IMR-90 (cell line): Measurements from ENCODE around the gene ZDHHC14. TPM values are rescaled to one million over a fixed set of nuclear protein-coding genes. Genes with fewer than 3 reads are reported as not detected.

ENCODE experiments used
- ATAC-seq: fragments of 200-7000 bp; cut with Tn5 transposase; 2 replicates; pipeline ENCODE4 v1.9.1; 2020; ENCODE audit warnings: low read depth, mild to moderate bottlenecking, moderate library complexity
- BruUV-seq: library from RNA; stranded (reverse); fragments of 400-500 nt; replicated peaks from 2 replicates; lab custom pipeline; 2021; lab: Mats Ljungman, UMichigan
- CTCF ChIA-PET: fragments of 300-600 bp; formaldehyde crosslinking; extraction: SDS; loops from one replicate; lab custom pipeline; 2021; ENCODE audit warnings: antibody characterized with exemption; lab: Yijun Ruan, JAX
- POLR2A ChIA-PET: fragments of 300-600 bp; sonication (Branson Sonifier 250); formaldehyde crosslinking; loops from one replicate; lab custom pipeline; 2022; ENCODE audit warnings: antibody characterized with exemption; ENCODE audit not compliant: unreplicated experiment; lab: Charles Lee
- DNase-seq: peaks from one replicate; pipeline ENCODE4 v3.0.0; 2013
- H2AFZ ChIP-seq: replicated peaks from 2 replicates; pipeline ENCODE3; 2013; ENCODE audit warnings: low read length, mild to moderate bottlenecking; ENCODE audit not compliant: poor library complexity
- H2AK5ac ChIP-seq: 2 replicates; pipeline ENCODE4 v1.6.1; 2013; ENCODE audit warnings: low read depth, low read length, inconsistent platforms
- H2AK9ac ChIP-seq: replicated peaks from 2 replicates; pipeline ENCODE3; 2013; ENCODE audit warnings: mild to moderate bottlenecking, low read depth, low read length, moderate library complexity; ENCODE audit not compliant: poor library complexity
- H2BK120ac ChIP-seq: 2 replicates; pipeline ENCODE4 v1.6.1; 2013; ENCODE audit warnings: low read depth, low read length, inconsistent platforms
- H2BK15ac ChIP-seq: 3 replicates; pipeline ENCODE4 v1.6.1; 2013; ENCODE audit warnings: low read depth, low read length, inconsistent platforms
- H2BK20ac ChIP-seq: 2 replicates; pipeline ENCODE4 v1.6.1; 2013; ENCODE audit warnings: low read depth, mild to moderate bottlenecking, inconsistent platforms, low read length, moderate library complexity
- H2BK5ac ChIP-seq: 2 replicates; pipeline ENCODE4 v1.6.1; 2013; ENCODE audit warnings: mild to moderate bottlenecking, low read depth, low read length, inconsistent platforms; ENCODE audit not compliant: poor library complexity, severe bottlenecking
- H3K14ac ChIP-seq: replicated peaks from 2 replicates; pipeline ENCODE4 v1.6.1; 2013; ENCODE audit warnings: low read depth, low read length, inconsistent platforms
- H3K18ac ChIP-seq: 2 replicates; pipeline ENCODE4 v1.6.1; 2013; ENCODE audit warnings: low read depth, low read length, control low read depth
- H3K23ac ChIP-seq: 2 replicates; pipeline ENCODE4 v1.6.1; 2013; ENCODE audit warnings: low read depth, low read length, inconsistent platforms
- H3K27ac ChIP-seq: 2 replicates; pipeline ENCODE4 v1.5.1; 2013; ENCODE audit warnings: mild to moderate bottlenecking, control low read depth, low read length; ENCODE audit not compliant: insufficient read depth
- H3K27me3 ChIP-seq: 2 replicates; pipeline ENCODE4 v1.6.1; 2013; ENCODE audit warnings: low read length; ENCODE audit not compliant: control insufficient read depth, insufficient read depth
- H3K36me3 ChIP-seq: 2 replicates; pipeline ENCODE4 v1.6.1; 2013; ENCODE audit warnings: low read length, mixed read lengths; ENCODE audit not compliant: control insufficient read depth, insufficient read depth
- H3K4ac ChIP-seq: 2 replicates; pipeline ENCODE4 v1.6.1; 2013; ENCODE audit warnings: low read depth, low read length, inconsistent platforms
- H3K4me1 ChIP-seq: 2 replicates; pipeline ENCODE4 v1.6.1; 2013; ENCODE audit warnings: low read length, mixed read lengths; ENCODE audit not compliant: control insufficient read depth, insufficient read depth
- H3K4me2 ChIP-seq: 2 replicates; pipeline ENCODE4 v1.6.1; 2013; ENCODE audit warnings: low read depth, mild to moderate bottlenecking, control low read depth, low read length, moderate library complexity
- H3K4me3 ChIP-seq: 2 replicates; pipeline ENCODE4 v1.5.1; 2013; ENCODE audit warnings: low read depth, mild to moderate bottlenecking, control low read depth, low read length, moderate library complexity; ENCODE audit not compliant: insufficient read depth
- H3K56ac ChIP-seq: 2 replicates; pipeline ENCODE4 v1.6.1; 2013; ENCODE audit warnings: low read length, inconsistent platforms; ENCODE audit not compliant: insufficient read depth; ENCODE audit errors: extremely low read depth
- H3K79me1 ChIP-seq, 2 experiments: 2 replicates each; pipeline ENCODE4 v1.6.1; 2013; ENCODE audit warnings: low read length in 2 of 2, inconsistent platforms in 1 of 2, low read depth in 1 of 2
- H3K9ac ChIP-seq: 2 replicates; pipeline ENCODE4 v1.6.1; 2013; ENCODE audit warnings: low read depth, low read length, control low read depth
- H3K9me1 ChIP-seq: 2 replicates; pipeline ENCODE4 v1.6.1; 2013; ENCODE audit warnings: low read length, inconsistent platforms; ENCODE audit not compliant: insufficient read depth
- H3K9me3 ChIP-seq: 2 replicates; pipeline ENCODE4 v1.6.1; 2013; ENCODE audit warnings: low read length; ENCODE audit not compliant: control insufficient read depth, insufficient read depth
- H4K20me1 ChIP-seq: 2 replicates; pipeline ENCODE4 v1.6.1; 2013; ENCODE audit warnings: low read length, inconsistent platforms; ENCODE audit not compliant: insufficient read depth
- H4K5ac ChIP-seq: 2 replicates; pipeline ENCODE4 v1.6.1; 2013; ENCODE audit warnings: mild to moderate bottlenecking, low read depth, low read length, control low read depth
- H4K8ac ChIP-seq, 2 experiments: 2 replicates each; pipeline ENCODE4 v1.6.1; 2013; ENCODE audit warnings: low read depth in 2 of 2, low read length in 2 of 2, control low read depth in 1 of 2, inconsistent platforms in 1 of 2
- H4K91ac ChIP-seq: 2 replicates; pipeline ENCODE4 v1.6.1; 2013; ENCODE audit warnings: low read depth, low read length, inconsistent platforms; ENCODE audit not compliant: insufficient read depth
- BHLHE40 ChIP-seq: fragments of 150-350 bp; IDR thresholded peaks from 2 replicates; pipeline ENCODE4 v1.6.1; 2016; ENCODE audit warnings: mild to moderate bottlenecking, low read depth, low read length
- CEBPB ChIP-seq: IDR thresholded peaks from 2 replicates; pipeline ENCODE4 v1.6.1; 2012; ENCODE audit warnings: low read depth, low read length, improper control_type of control experiment
- CHD1 ChIP-seq: IDR thresholded peaks from 2 replicates; pipeline ENCODE4 v1.6.1; 2012; ENCODE audit warnings: low read depth, low read length, improper control_type of control experiment
- CTCF ChIP-seq: conservative IDR thresholded peaks from 2 replicates; pipeline ENCODE4 v1.5.1; 2012; ENCODE audit warnings: mild to moderate bottlenecking, low read depth, low read length, improper control_type of control experiment
- ELK1 ChIP-seq: fragments of 150-350 bp; IDR thresholded peaks from 2 replicates; pipeline ENCODE4 v1.6.1; 2016; ENCODE audit warnings: low read depth, mild to moderate bottlenecking, low read length, moderate library complexity, borderline replicate concordance
- FOS ChIP-seq: fragments of 150-350 bp; IDR thresholded peaks from 2 replicates; pipeline ENCODE4 v1.6.1; 2016; ENCODE audit warnings: low read depth, low read length
- MAFK ChIP-seq: IDR thresholded peaks from 2 replicates; pipeline ENCODE4 v1.6.1; 2012; ENCODE audit warnings: low read depth, low read length, improper control_type of control experiment
- MAZ ChIP-seq: IDR thresholded peaks from 2 replicates; pipeline ENCODE4 v1.6.1; 2012; ENCODE audit warnings: low read depth, mild to moderate bottlenecking, low read length, improper control_type of control experiment, moderate library complexity, borderline replicate concordance
- MXI1 ChIP-seq: IDR thresholded peaks from 2 replicates; pipeline ENCODE4 v1.6.1; 2012; ENCODE audit warnings: low read depth, mild to moderate bottlenecking, low read length, moderate library complexity, borderline replicate concordance
- NFE2L2 ChIP-seq: fragments of 150-350 bp; IDR thresholded peaks from 2 replicates; pipeline ENCODE4 v1.6.1; 2016; ENCODE audit warnings: low read depth, mild to moderate bottlenecking, low read length
- POLR2A ChIP-seq: IDR thresholded peaks from 2 replicates; pipeline ENCODE4 v1.6.1; 2012; ENCODE audit warnings: mild to moderate bottlenecking, low read depth, low read length
- RAD21 ChIP-seq: IDR thresholded peaks from 2 replicates; pipeline ENCODE4 v1.6.1; 2012; ENCODE audit warnings: low read length, improper control_type of control experiment
- RCOR1 ChIP-seq: IDR thresholded peaks from 2 replicates; pipeline ENCODE4 v1.6.1; 2012; ENCODE audit warnings: mild to moderate bottlenecking, low read length, improper control_type of control experiment; ENCODE audit not compliant: insufficient replicate concordance
- RFX5 ChIP-seq: IDR thresholded peaks from 2 replicates; pipeline ENCODE4 v1.8.0; 2012; ENCODE audit warnings: low read depth, mild to moderate bottlenecking, low read length, moderate library complexity
- SMC3 ChIP-seq: fragments of 150-350 bp; IDR thresholded peaks from 2 replicates; pipeline ENCODE4 v1.6.1; 2016; ENCODE audit warnings: low read depth, mild to moderate bottlenecking, antibody characterized with exemption, low read length, moderate library complexity
- USF2 ChIP-seq: fragments of 150-350 bp; IDR thresholded peaks from 2 replicates; pipeline ENCODE4 v1.6.1; 2017; ENCODE audit warnings: mild to moderate bottlenecking, antibody characterized with exemption, low read length, low read depth
- WGBS, 2 experiments: methylation state at CpG; one replicate each; pipeline versions ENCODE4 v1.1.5 to v1.1.7; 2013; ENCODE audit warnings: missing lambda C conversion rate in 2 of 2; ENCODE audit not compliant: insufficient read length in 1 of 2; ENCODE audit errors: extremely low coverage in 2 of 2; 5-methylcytosine and 5-hydroxymethylcytosine counted together
- dilution Hi-C: fragments of 300-500 bp; cut with HindIII; formaldehyde crosslinking; loops from one replicate; pipeline ENCODE4 v1.14.3; 2018; ENCODE audit warnings: low sequenced_read_pairs; ENCODE audit not compliant: unreplicated experiment
- in situ Hi-C: fragments of 300-500 bp; cut with MboI; formaldehyde crosslinking; loops from 3 replicates; pipeline ENCODE4 v1.14.3; 2019; ENCODE audit warnings: low sequenced_read_pairs, inconsistent platforms, mixed read lengths
- intact Hi-C: fragments of 100-400 bp; cut with micrococcal nuclease; formaldehyde crosslinking; loops from 2 replicates; pipeline ENCODE4 v1.10.0; 2022
- polyA plus RNA-seq, 3 experiments: library from polyadenylated mRNA; depleted of rRNA; stranded (reverse); fragments of >200 nt; gene quantifications; 2 replicates each; pipeline ENCODE4 v1.2.3, GENCODE V29; 2012; ENCODE audit warnings: low replicate concordance in 1 of 3
- total RNA-seq: library from RNA; depleted of rRNA; stranded (reverse); fragments of >200 nt; gene quantifications from 2 replicates; pipeline ENCODE4 v1.2.3, GENCODE V29; 2012

Gene ZDHHC14
- total and polyA plus RNA-seq, 2 of the 4 experiments (the other 2 are of a cell fraction), result 0.90 to 2.0 TPM

GRCh38 chr6:157609556-157609955 is 228.6 kb downstream of the ZDHHC14 start:
- dilution Hi-C loops (no loop called here), in situ Hi-C loops (no loop called here), intact Hi-C loops (no loop called here)
- Histone ChIP-seq H4K8ac (no peak overlapping the region), H3K9me3 (no peaks in the 10 kb centered on the region), H3K4me2 (no peak overlapping the region), H2BK120ac (no peak overlapping the region), H4K20me1 (no peaks in the 10 kb centered on the region), H2AFZ (no peak overlapping the region), H3K27ac (no peak overlapping the region), H3K56ac (no peak overlapping the region), H2AK5ac (no peak overlapping the region), H3K4me1 (peaks cover 17% of the 10 kb centered on the region), H3K9ac (no peak overlapping the region), H2BK20ac (no peak overlapping the region), H3K4ac (no peak overlapping the region), H3K36me3 (no peaks in the 10 kb centered on the region), H2BK15ac (no peak overlapping the region), H3K27me3 (no peaks in the 10 kb centered on the region), H3K4me3 (no peak overlapping the region), H4K5ac (no peak overlapping the region), H2AK9ac (no peak overlapping the region), H3K23ac (no peak overlapping the region), H3K18ac (no peak overlapping the region), H4K91ac (no peak overlapping the region), H3K79me1 (no peaks in the 10 kb centered on the region), H3K14ac (no peak overlapping the region), H3K9me1 (peaks cover 6% of the 10 kb centered on the region; the same call in 1 of the 2 replicates), H2BK5ac (no peak overlapping the region)
- no TSS peak for BruUV-seq
- TF ChIP-seq SMC3 (no peak), POLR2A (no peak), RCOR1 (no peak), CTCF (no peak), MAFK (no peak), BHLHE40 (no peak), ELK1 (no peak), RAD21 (no peak), USF2 (no peak), CEBPB (no peak), MAZ (no peak), NFE2L2 (no peak), FOS (no peak), CHD1 (no peak), MXI1 (no peak), RFX5 (no peak)
- CTCF ChIA-PET, result no interaction called here
- DNase-seq, result no peak
- POLR2A ChIA-PET, result no interaction called here
- WGBS, 2 experiments, result 79% methylated on average over 2 of the region's 3 CpGs; no CpG with 5 or more reads in 1 of the 2 experiments
- no peak for ATAC-seq
